GM18519 (cell line): ENCODE data around the gene CPEB4.

Experiments
- ATAC-seq: cut with Tn5 transposase; IDR thresholded peaks from one replicate; pipeline ENCODE4 v1.9.1; 2021; ENCODE audit warnings: mild to moderate bottlenecking, moderate library complexity; ENCODE audit not compliant: unreplicated experiment, low FRiP score

CPEB4 gene

GRCh38 chr5:173858670-173859407, 29.3 kb upstream of the CPEB4 start:
- no peak for ATAC-seq

GRCh38 chr5:173859408-173860159, 28.6 kb upstream of the CPEB4 start:
- no peak for ATAC-seq

GRCh38 chr5:173862047-173862477, 26.1 kb upstream of the CPEB4 start:
- no peak for ATAC-seq

GRCh38 chr5:173863359-173863758, 24.8 kb upstream of the CPEB4 start:
- no peak for ATAC-seq

- no peak for ATAC-seq
These were observed 23.8 kb upstream of the CPEB4 start for GRCh38 chr5:173864126-173865050.

GRCh38 chr5:173866243-173866857, 21.8 kb upstream of the CPEB4 start:
- no peak for ATAC-seq

GRCh38 chr5:173866858-173867679, 21.1 kb upstream of the CPEB4 start:
- no peak for ATAC-seq

- ATAC-seq, result no peak
These were observed 19.9 kb upstream of the CPEB4 start for GRCh38 chr5:173868096-173868880.

- no peak for ATAC-seq
These were observed 18.8 kb upstream of the CPEB4 start for GRCh38 chr5:173869316-173869715.

- no peak for ATAC-seq
These were observed 15.2 kb upstream of the CPEB4 start for GRCh38 chr5:173872957-173873305.

- no peak for ATAC-seq
These were observed 14.7 kb upstream of the CPEB4 start for GRCh38 chr5:173873306-173873922.

- ATAC-seq, result no peak
These were observed 13.0 kb upstream of the CPEB4 start for GRCh38 chr5:173875189-173875588.

GRCh38 chr5:173878224-173878967, 9.8 kb upstream of the CPEB4 start:
- no peak for ATAC-seq

- ATAC-seq, result no peak
These were observed 7.7 kb upstream of the CPEB4 start for GRCh38 chr5:173880306-173880985.

GRCh38 chr5:173881811-173882575, 6.2 kb upstream of the CPEB4 start:
- ATAC-seq, result no peak

- ATAC-seq, result no peak
These were observed 5.5 kb upstream of the CPEB4 start for GRCh38 chr5:173882632-173883031.
